Sigmoid colon (tissue), 7 donors: ENCODE measurements around the gene ACOX3. TPM values are rescaled to one million over a fixed set of nuclear protein-coding genes. Genes with fewer than 3 reads are reported as not detected.
"Not testable (repeated sequence)": the region's sequence is repeated elsewhere in the genome, so short reads cannot be mapped to it uniquely, and the experiment has no call there.

Experiments
- DNase-seq: peaks from one replicate; pipeline ENCODE4 v3.0.0-alpha.2; 2019
- H3K27ac ChIP-seq, 4 donors: fragments of 200-600 bp; sonication (generic); one replicate each; pipeline ENCODE4 v1.5.1; 2016 to 2019; ENCODE audit warnings: mild to moderate bottlenecking in 1 of 4
- H3K27me3 ChIP-seq, 3 donors: fragments of 200-600 bp; sonication (generic); one replicate each; pipeline ENCODE4 v1.5.1; 2019; ENCODE audit warnings: mild to moderate bottlenecking in 1 of 3
- H3K36me3 ChIP-seq, 4 donors: fragments of 200-600 bp; sonication (generic); one replicate each; pipeline ENCODE4 v1.5.1; 2016 to 2019
- H3K4me1 ChIP-seq, 4 donors: fragments of 200-600 bp; sonication (generic); one replicate each; pipeline ENCODE4 v1.5.1; 2017 to 2019
- H3K4me3 ChIP-seq, 4 donors: fragments of 200-600 bp; sonication (generic); one replicate each; pipeline ENCODE4 v1.5.1; 2017 to 2019; ENCODE audit warnings: mild to moderate bottlenecking in 2 of 4, moderate library complexity in 1 of 4
- H3K9me3 ChIP-seq, 4 donors: fragments of 200-600 bp in 3 of 4; sonication (generic) in 3 of 4; one replicate each; pipeline versions ENCODE4 v1.5.1 to v1.6.1; 2013 to 2019
- CTCF ChIP-seq, 4 experiments: fragments of 450-650 bp in 3 of 4; fragments of 200-600 bp in 1 of 4; IDR thresholded peaks; one replicate each; pipeline ENCODE4 v1.5.1; 2016 to 2019; ENCODE audit warnings: antibody characterized with exemption in 4 of 4, mild to moderate bottlenecking in 3 of 4, moderate library complexity in 2 of 4
- EP300 ChIP-seq, 4 donors: sonication (generic); formaldehyde crosslinking; IDR thresholded peaks; one replicate each; pipeline ENCODE4 v1.6.1; 2017; ENCODE audit warnings: antibody characterized with exemption in 4 of 4
- POLR2A ChIP-seq, 2 donors: fragments of 450-650 bp; IDR thresholded peaks; one replicate each; pipeline ENCODE4 v1.6.1; 2016; ENCODE audit warnings: antibody characterized with exemption in 2 of 2, mild to moderate bottlenecking in 2 of 2, moderate library complexity in 2 of 2
- POLR2AphosphoS5 ChIP-seq, 4 donors: sonication (generic); formaldehyde crosslinking; IDR thresholded peaks; one replicate each; pipeline ENCODE4 v1.6.1; 2017; ENCODE audit warnings: antibody characterized with exemption in 4 of 4
- WGBS, 2 donors: extraction: QIAGEN DNeasy Blood & Tissue Kit; methylation state at CpG; one replicate each; pipeline ENCODE4 v1.1.7; 2013; 5-methylcytosine and 5-hydroxymethylcytosine counted together
- intact Hi-C: fragments of 100-400 bp; cut with DNase I; formaldehyde crosslinking; loops from one replicate; pipeline ENCODE4 v1.15.1; 2023
- polyA plus RNA-seq, 3 donors: library from polyadenylated mRNA; stranded (reverse); fragments of 200-250 nt; gene quantifications; one replicate each; pipeline ENCODE4 v1.2.3, GENCODE V29; 2013
- total RNA-seq, 4 donors: library from RNA; depleted of rRNA; stranded (reverse); fragments of >200 nt; gene quantifications; one replicate each; pipeline ENCODE4 v1.1.0, GENCODE V29; 2016
- donor health status: healthy with polysubstance abuse.
- donor health status: Bipolar disorder and iron deficiency.
- donor health status: healthy.

The ACOX3 gene
- total and polyA plus RNA-seq, 7 donors, result 8.4 to 51.0 (median 24.8) TPM

- Histone ChIP-seq H3K27ac (peak overlapping the region in 1 of 4 donors; percentile 23), H3K36me3 (peaks cover 9 to 75% (median 31%) of the 10 kb centered on the region in 4 donors), H3K4me1 (peaks cover 0 to 34% (median 21%) of the 10 kb centered on the region in 4 donors)
- TF ChIP-seq CTCF (IDR thresholded peaks at IDR 0.05) (peak in 3 of 4 experiments; percentile 25 to 60 (median 43)), POLR2AphosphoS5 (IDR thresholded peaks at IDR 0.05) (peak in 1 of 4 donors; percentile 26)
- WGBS, 2 donors, result 85 to 90% methylated on average over 7 of the region's 7 CpGs
- not testable (repeated sequence) for H3K9me3 ChIP-seq, H3K4me3 ChIP-seq, H3K27me3 ChIP-seq
- intact Hi-C loops, result loop anchor here (10.0 kb wide), 1 partner anchor 252 kb away; the partner anchor contains the start of gene ABLIM2
- peak; percentile 77 for DNase-seq
These were observed 33.6 kb downstream of the ACOX3 start for GRCh38 chr4:8406887-8407286.

- intact Hi-C loops, result loop anchor here (10.0 kb wide), 1 partner anchor 251 kb away; the partner anchor contains the start of gene ABLIM2
- peaks cover 0 to 38% (median 26%) of the 10 kb centered on the region in 4 donors for H3K4me1 ChIP-seq
- 95 to 96% methylated on average over 9 of the region's 9 CpGs for WGBS, 2 donors
- TF ChIP-seq EP300 (IDR thresholded peaks at IDR 0.05) (no peak), POLR2AphosphoS5 (IDR thresholded peaks at IDR 0.05) (no peak), POLR2A (IDR thresholded peaks at IDR 0.05) (no peak), CTCF (IDR thresholded peaks at IDR 0.05) (no peak)
- no peak overlapping the region for H3K4me3 ChIP-seq
- H3K36me3 ChIP-seq, result peaks cover 9 to 64% (median 29%) of the 10 kb centered on the region in 4 donors
- H3K27ac ChIP-seq, result no peak overlapping the region
- DNase-seq, result no peak
- H3K9me3 ChIP-seq, result no peaks in the 10 kb centered on the region
- no peaks in the 10 kb centered on the region for H3K27me3 ChIP-seq
These were observed 35.0 kb downstream of the ACOX3 start for GRCh38 chr4:8405516-8405875.

GRCh38 chr4:8404791-8405515 lies 35.6 kb downstream of the ACOX3 start:
- H3K4me1 ChIP-seq, result peaks cover 0 to 33% (median 23%) of the 10 kb centered on the region in 4 donors
- intact Hi-C loops, result loop anchor here (10.0 kb wide), 1 partner anchor 250 kb away; the partner anchor contains the start of gene ABLIM2
- no peak overlapping the region for H3K4me3 ChIP-seq
- no peaks in the 10 kb centered on the region for H3K27me3 ChIP-seq
- TF ChIP-seq EP300 (IDR thresholded peaks at IDR 0.05) (no peak), POLR2AphosphoS5 (IDR thresholded peaks at IDR 0.05) (no peak), POLR2A (IDR thresholded peaks at IDR 0.05) (no peak), CTCF (IDR thresholded peaks at IDR 0.05) (no peak)
- DNase-seq, result no peak
- no peaks in the 10 kb centered on the region for H3K9me3 ChIP-seq
- peaks cover 9 to 63% (median 28%) of the 10 kb centered on the region in 4 donors for H3K36me3 ChIP-seq
- H3K27ac ChIP-seq, result peak overlapping the region in 2 of 4 donors; percentile 1 to 90
- 92 to 93% methylated on average over 14 of the region's 14 CpGs for WGBS, 2 donors

- H3K27ac ChIP-seq, result peak overlapping the region in 3 of 4 donors; percentile 75 to 90 (median 76)
- no peak for DNase-seq
- H3K9me3 ChIP-seq, result no peaks in the 10 kb centered on the region
- TF ChIP-seq POLR2A (IDR thresholded peaks at IDR 0.05), result no peak
- peaks cover 11 to 63% (median 31%) of the 10 kb centered on the region in 4 donors for H3K36me3 ChIP-seq
- 71 to 91% methylated on average over 13 of the region's 13 CpGs for WGBS, 2 donors
- no peaks in the 10 kb centered on the region for H3K27me3 ChIP-seq
- no peak overlapping the region for H3K4me3 ChIP-seq
- H3K4me1 ChIP-seq, result peaks cover 0 to 27% (median 23%) of the 10 kb centered on the region in 4 donors
- intact Hi-C loops, result loop anchor here (1.0 to 10.0 kb wide), 4 partner anchors 129 to 249 kb away; partner anchors contain the start of gene ABLIM2
These were observed 36.5 kb downstream of the ACOX3 start for GRCh38 chr4:8403976-8404375.

GRCh38 chr4:8403173-8403753 lies 37.3 kb downstream of the ACOX3 start:
- Histone ChIP-seq H3K36me3 (peaks cover 12 to 63% (median 36%) of the 10 kb centered on the region in 4 donors), H3K27ac (peak overlapping the region; percentile 75 to 90 (median 80)), H3K27me3 (no peaks in the 10 kb centered on the region), H3K4me3 (no peak overlapping the region), H3K4me1 (peaks cover 0 to 27% (median 23%) of the 10 kb centered on the region in 4 donors), H3K9me3 (no peaks in the 10 kb centered on the region)
- WGBS, 2 donors, result 47 to 48% methylated on average over 12 of the region's 12 CpGs
- peak; percentile 93 for DNase-seq
- intact Hi-C loops, result loop anchor here (1.0 to 10.0 kb wide), 4 partner anchors 128 to 248 kb away; partner anchors contain the start of gene ABLIM2
- TF ChIP-seq EP300 (IDR thresholded peaks at IDR 0.05) (no peak), POLR2AphosphoS5 (IDR thresholded peaks at IDR 0.05) (peak in 3 of 4 donors; percentile 43 to 63 (median 44)), CTCF (IDR thresholded peaks at IDR 0.05) (peak; percentile 83 to 97 (median 88))
